ENCODE results near the gene OPTC.

GRCh38 chr1:203519053-203519840, 25.3 kb downstream of the OPTC start:
- no peak for TF ChIP-seq PPARA (CRISPR knock-in tag; IDR thresholded peaks at IDR 0.05; ENCODE audit: borderline replicate concordance)
- TF ChIP-seq ZNF8 (CRISPR knock-in tag; IDR thresholded peaks at IDR 0.05): no peak

Data from SK-N-SH treated with all-trans-retinoic acid at 6 μM for 48 hours (cell line).